Mucosa of gallbladder (tissue), 1 donor: Measurements from ENCODE around the gene TWSG1. TPM values are rescaled to one million over a fixed set of nuclear protein-coding genes. Genes with fewer than 3 reads are reported as not detected.
"Not testable (repeated sequence)": the region's sequence is repeated elsewhere in the genome, so short reads cannot be mapped to it uniquely, and the experiment has no call there.

Source experiments
- DNase-seq: peaks from one replicate; pipeline ENCODE4 v3.0.0-alpha.2; 2020; ENCODE audit warnings: low spot score
- total RNA-seq: library from RNA; stranded (reverse); gene quantifications from one replicate; pipeline ENCODE4 v1.2.1, GENCODE V29; 2021
- donor health status: DM: no; HTN: no; CAD: no.

TWSG1 gene
- total RNA-seq, 1 donor from 2014 or later: 46.8 TPM

DNA sequence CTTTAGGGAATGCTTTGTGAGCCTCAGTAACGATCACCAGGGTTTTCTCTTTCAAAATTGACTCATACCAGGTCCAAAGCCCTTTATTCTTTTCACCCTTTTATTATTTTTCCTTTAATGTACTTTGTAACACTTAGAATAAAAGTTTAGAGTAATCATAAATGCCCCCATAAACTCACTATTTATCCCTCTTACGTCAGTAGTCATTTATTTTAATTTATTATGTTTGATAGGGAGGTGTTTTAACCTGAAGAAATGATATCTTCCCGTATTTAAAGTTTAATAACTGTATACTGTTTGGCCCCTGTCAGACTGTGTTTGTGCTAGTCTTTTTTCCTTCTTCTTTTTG lies 1.1 kb downstream of the TWSG1 start:
- no peak for DNase-seq

GRCh38 chr18:9336827-9337226 lies 2.3 kb downstream of the TWSG1 start:
- DNase-seq: no peak

DNA sequence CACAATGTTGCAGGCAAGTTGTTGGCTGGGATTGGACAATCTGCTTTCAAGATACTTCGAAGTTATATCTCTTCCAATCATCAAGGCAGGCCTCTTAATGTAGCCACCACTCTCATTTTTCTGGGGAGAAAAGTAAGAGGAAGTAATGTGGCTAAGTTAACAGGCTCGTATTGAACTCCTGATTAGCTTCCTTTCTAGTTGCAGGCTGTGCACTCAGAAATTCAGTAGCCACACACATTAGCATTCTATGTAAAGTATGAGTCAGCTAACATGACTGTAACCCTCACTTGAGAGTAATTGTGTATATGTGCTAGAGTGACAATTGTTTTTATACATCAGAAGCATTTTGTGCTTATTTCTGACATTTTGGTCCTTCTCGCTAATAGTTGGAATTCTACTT lies 3.3 kb downstream of the TWSG1 start:
- DNase-seq: no peak

- DNase-seq: no peak
Measured at GRCh38 chr18:9340472-9340871, 5.9 kb downstream of the TWSG1 start.

DNA sequence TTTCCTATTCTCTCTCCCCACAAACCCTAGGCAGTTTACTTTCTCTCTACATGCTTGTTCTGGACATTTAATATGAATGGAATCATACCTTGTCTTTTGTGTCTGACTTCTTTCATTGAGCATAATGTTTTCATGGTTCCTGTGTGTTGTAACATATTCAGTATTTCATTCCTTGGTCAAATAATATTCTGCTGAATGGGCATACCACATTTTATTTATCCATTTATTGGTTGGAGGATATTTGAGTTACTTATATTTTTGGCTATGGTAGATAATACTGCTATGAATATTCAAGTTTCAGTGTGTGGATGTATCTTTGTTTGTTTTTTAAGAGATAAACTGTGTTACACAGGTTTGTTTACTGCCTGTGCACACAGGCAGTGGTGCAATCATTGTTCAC lies 9.0 kb downstream of the TWSG1 start:
- DNase-seq: no peak

DNA sequence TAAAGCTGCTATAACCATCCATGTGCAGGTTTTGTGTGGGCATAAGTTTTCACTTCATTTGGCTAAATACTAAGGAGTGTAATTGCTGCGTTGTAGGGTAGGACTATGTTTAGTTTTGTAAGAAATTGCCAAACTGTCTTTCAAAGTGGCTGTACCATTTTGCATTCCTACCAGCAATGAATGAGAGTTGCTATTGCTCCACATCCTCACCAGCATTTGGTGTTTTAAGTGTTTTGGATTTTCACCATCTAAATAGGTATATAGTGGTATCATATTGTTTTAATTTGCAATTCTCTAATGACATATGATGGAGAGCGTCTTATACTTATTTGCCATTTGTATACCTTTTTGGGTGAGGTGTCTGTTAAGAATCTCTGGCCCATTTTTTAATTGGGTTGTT lies 12.2 kb downstream of the TWSG1 start:
- no peak for DNase-seq

DNA sequence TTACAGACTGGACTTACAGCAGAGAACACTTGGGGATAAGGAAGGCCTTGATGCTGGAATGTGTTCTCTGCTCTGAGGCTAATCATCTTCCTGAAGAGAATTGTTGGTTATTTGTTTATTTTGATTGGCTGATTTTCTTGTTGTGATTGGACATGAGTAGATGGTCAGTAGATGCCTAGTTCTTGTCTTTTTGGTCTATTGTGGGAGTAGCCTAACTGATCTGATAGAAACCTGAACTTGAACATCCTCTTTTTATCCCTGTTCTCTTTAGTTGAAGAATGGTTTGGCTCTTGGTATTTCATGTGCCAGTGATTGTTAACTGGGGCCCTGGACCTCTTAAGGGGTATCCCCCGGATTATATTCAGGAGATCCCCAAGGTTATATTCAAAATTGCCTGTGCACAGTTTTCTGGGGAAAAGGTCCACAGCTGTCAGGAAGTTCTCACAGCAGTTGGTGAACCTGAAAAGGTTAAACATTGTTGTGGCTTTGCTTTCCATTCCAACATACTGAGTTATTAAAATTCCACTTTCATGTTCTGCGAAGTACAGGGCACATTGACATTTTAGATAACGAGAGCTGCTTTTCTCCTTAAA lies 13.6 kb downstream of the TWSG1 start:
- no peak for DNase-seq

- DNase-seq: no peak
Measured at GRCh38 chr18:9348766-9349165, 14.2 kb downstream of the TWSG1 start.

- no peak for DNase-seq
Measured at GRCh38 chr18:9353596-9353995, 19.0 kb downstream of the TWSG1 start.

DNA sequence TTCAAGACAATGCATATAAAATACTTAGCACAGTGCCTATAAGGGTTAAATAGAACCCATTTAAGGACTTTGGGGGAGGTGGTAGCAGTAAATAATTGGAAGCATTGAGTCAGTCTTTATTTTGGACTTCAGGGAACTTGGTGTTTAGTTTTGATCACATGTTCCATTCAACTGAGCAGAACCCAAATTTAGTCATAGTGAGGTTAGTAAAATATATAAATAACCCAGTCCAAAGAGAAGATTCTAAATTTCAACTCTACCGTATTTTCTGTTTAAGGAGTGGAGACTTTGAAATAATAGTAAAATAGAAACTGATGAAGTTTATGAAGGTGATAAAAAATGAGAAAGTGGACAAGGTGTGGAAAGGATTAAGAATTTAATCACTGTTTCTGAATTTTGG lies 19.7 kb downstream of the TWSG1 start:
- DNase-seq: no peak

DNA sequence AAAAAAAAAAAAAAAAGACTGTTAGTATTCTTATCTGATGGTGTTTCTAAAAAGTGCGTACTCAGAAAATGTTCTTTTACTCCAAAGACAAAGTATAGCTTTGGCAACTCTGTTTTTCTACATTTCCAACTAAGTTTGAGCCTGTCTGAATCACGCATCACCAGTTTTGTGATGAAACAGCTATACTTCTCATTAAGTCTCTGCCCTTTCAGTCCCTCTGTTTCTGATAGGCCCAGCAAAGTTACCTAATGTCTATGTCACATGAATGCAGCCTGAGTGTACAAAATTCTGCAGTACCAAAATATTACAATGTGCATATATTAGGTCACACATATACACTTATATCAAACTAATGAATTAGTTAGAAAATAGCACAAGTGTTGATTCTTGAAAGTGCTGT lies 22.4 kb downstream of the TWSG1 start:
- DNase-seq: no peak

DNA sequence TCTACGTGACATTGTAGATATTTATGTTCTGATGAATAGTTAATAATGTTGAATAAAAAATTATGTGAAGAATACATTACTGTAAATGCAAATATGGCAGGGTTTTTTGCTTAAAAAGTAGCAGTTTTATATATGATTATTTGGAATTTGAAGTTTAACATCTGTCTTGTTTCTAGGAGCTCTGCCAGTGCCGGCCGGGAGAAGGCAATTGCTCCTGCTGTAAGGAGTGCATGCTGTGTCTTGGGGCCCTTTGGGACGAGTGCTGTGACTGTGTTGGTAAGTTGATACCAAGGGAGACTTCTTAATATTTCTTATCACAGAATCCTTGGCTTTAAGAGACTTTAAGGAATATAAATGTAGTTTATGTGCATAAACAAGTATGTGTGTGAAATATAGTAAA lies 25.2 kb downstream of the TWSG1 start:
- DNase-seq: no peak

GRCh38 chr18:9361191-9361590 lies 26.6 kb downstream of the TWSG1 start:
- DNase-seq: no peak

GRCh38 chr18:9362869-9363268 lies 28.3 kb downstream of the TWSG1 start:
- DNase-seq: no peak

DNA sequence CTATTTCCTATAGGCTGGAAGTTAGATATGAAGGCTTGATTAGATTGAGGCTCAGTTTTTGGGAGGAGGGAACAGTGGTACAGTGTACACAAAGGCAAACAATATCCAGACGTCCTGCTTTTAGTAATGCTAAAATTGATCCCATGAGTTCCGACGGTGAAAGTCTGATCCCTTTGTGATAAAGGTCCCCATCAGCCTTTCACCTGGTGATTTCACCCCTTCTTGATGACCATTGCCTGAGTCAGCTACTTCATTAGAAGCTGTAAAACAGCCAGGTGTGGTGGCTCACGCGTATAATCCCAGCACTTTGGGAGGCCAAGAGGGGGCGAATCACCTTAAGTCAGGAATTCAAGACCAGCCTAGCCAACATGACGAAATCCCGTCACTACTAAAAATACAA lies 29.7 kb downstream of the TWSG1 start:
- DNase-seq: no peak

GRCh38 chr18:9365406-9365805 lies 30.8 kb downstream of the TWSG1 start:
- DNase-seq: no peak

- DNase-seq: peak; percentile 30
Measured at GRCh38 chr18:9366126-9366714, 31.6 kb downstream of the TWSG1 start.

GRCh38 chr18:9373254-9373653 lies 38.7 kb downstream of the TWSG1 start:
- not testable (repeated sequence) for DNase-seq

- DNase-seq: no peak
Measured at GRCh38 chr18:9379118-9379517, 44.5 kb downstream of the TWSG1 start.

DNA sequence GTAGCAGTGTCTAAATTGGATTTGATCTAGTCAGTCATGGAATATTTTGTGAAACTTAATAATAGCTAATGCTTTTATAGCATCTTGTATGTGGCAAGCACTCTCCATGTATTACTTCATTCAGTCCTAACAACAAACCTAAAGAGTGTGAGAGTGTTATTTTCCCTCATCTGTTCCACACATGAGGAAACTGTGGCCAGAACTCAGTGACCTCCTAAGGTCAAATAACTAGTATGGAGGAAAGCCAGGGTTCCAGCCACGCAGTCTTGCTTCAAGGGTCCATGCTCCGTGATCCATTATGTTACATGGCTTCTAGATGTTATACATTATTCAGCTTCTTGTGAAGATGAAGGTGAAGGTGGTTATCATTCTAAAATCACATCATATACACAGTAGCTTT lies 45.5 kb downstream of the TWSG1 start:
- DNase-seq: no peak

DNA sequence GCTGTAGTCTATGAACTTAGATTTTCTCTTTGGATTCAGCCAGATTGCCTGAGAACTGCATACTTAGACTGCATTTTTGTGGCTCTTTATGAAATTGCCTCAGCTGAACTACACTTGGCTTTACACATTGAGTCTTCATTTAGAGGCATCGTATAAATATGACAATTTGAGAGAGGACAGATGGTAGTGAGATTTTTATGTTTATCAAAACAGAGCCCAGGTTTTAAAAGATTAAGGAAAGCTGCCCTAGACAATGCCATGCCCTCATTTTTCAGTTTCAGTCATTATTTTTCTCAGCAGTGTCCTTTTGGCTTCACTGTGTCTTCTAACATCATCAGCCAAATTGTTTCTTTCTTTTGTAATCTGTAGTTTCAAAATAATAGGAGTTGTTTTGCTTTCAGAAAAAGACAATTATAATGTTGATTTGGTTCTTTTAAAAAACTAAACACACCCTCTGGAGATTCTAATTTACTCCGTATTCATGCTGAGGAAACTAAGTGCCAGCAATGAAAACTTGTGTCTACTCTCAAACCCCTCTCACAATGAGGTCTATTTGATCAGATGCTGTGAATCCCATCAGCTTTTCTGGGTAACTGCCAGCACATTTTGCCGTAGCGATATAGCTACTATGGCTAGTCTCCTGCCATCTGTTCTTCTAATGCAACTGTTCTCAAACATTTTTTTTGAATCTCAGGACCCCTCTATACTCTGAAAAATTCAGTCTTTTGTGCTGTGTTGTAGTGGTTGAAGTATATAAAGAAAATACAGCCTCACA lies 46.2 kb downstream of the TWSG1 start:
- DNase-seq: no peak

- no peak for DNase-seq
Measured at GRCh38 chr18:9386879-9387278, 52.3 kb downstream of the TWSG1 start.

DNA sequence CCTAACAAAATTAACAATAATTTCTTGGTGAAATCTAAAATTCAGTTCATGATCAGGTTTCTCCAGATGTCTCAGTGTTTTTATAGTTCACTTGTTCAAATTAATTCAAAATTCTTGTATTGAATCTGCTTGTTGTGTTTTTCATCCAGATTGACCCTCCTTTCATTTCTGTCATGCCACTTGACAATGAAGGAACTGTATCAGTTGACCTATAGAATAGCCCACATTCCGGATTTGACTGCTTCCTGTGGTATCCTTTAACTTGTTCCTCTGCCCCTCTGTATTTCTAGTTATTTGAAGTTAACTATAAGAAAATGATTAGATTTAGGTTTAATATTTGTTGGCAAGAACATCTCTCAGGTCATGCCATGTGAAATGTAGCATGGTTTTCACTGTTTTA lies 53.3 kb downstream of the TWSG1 start:
- DNase-seq: no peak

GRCh38 chr18:9389706-9390105 lies 55.1 kb downstream of the TWSG1 start:
- DNase-seq: no peak
